Peyer's patch (tissue), 4 donors: ENCODE results near the gene DYRK4.

Experiments
- CTCF ChIP-seq, 6 experiments: fragments of 450-650 bp in 4 of 6; fragments of 200-600 bp in 2 of 6; sonication (generic) in 1 of 6; IDR thresholded peaks; one replicate each; pipeline ENCODE4 v1.5.1; 2017 to 2019; ENCODE audit warnings: antibody characterized with exemption in 6 of 6, mild to moderate bottlenecking in 3 of 6, moderate library complexity in 1 of 6
- POLR2A ChIP-seq, 2 donors: fragments of 450-650 bp; IDR thresholded peaks; one replicate each; pipeline ENCODE4 v1.5.1; 2017; ENCODE audit warnings: antibody characterized with exemption in 2 of 2, mild to moderate bottlenecking in 2 of 2, moderate library complexity in 2 of 2

- TF ChIP-seq CTCF (IDR thresholded peaks at IDR 0.05) (no peak), POLR2A (IDR thresholded peaks at IDR 0.05) (no peak)
Observed at GRCh38 chr12:4563336-4563735, 1.3 kb downstream of the DYRK4 start.
